DMS153 treated with DMSO at 0.1 percent for 48 hours (cell line): Measurements from ENCODE around the gene TAF5L.

Experiments used
- DNase-seq: peaks from one replicate; lab custom pipeline; 2025; ENCODE audit not compliant: unreplicated experiment; lab: John Stamatoyannopoulos, UW

TAF5L gene

DNA sequence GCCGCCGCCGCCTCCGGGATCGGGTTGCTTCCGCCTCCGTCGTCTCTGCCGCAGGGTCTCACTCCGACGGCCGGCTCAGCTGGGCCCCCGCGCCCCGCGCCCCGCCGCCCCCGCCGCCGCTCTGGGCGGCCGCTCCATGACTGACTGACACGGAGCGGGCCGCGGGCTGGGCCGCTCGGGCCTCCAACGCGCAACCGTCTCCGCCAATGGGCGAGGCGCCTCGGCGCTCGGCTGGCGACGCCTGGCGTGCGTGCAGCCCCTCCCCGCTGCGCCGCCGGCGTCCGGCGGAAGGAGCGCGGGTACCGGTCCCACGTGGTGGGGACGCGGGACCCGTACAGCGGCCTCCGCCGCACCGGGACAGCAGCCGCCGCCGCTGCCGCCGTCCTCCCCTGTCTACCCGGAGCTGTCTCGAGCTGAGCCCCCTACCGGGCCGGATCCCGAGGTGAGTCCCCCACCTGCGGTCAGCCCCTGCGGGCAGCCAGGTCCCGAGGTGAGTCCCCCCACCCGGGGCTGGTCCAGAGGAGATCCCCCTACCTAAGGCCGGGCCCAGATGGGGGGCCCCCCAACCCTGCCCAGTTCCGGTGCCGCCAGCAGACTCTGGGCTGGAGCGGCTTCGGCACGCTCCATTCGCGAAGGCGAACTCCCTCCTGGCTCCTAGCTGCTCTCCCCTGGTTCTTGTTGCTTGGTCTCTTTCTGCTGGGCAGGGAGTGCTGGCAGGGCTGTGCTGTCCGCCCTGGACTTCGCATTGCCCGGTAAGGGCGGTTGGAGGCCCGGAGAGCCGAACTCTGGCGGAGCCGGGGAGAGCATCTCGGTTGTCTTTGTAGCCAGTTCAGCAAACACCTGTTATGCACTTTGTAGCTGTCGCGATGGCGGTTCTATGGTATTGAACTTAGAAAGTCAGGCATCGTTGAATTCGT, at the start of gene TAF5L, which contains the start of gene URB2:
TSS of gene TAF5L (minus strand) at position 208 of the 917 bp plus-strand sequence. CDS start 11,640 bp downstream, outside the sequence.
TSS of gene URB2 (plus strand) at position 333 of the 917 bp plus-strand sequence. CDS start 1,387 bp downstream, outside the sequence.
- peak; percentile 73 for DNase-seq

DNA sequence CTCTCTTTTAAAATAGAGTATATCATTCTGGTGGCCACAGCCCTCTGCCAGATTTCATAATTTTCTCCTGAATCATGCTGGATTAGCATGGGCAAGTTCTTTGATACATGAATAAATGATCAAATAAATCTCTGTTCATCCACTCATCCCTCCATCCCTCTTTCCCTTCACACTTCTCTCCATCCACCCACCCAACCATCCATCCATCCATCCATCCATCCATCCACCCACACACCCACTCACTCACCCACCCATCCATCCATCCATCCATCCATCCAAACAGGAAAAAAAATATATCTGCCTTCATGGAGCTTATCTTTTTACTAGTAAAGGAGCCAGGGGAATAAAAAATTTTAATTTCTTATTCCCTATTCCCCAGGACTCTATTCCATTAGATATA, 49.5 kb upstream of the TAF5L start:
- no peak for DNase-seq

DNA sequence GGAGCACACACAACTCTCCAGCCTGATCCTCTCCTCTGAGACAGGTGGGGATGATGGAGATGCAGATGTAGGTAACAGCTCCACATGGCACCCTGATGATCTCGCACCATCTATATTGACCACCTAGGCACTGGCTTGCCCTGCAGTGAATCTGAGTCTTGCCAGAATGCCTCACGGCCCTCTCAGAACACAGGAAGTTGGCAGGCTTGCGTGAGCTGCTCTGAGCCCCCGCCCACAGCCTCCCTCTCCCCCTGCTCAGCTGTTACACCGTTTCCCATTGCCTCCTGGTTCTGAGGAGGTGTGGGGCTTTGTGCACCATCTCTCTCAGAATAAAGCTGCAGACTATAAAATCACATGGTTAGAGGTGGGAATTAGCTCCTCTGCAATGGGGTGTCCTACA, 48.1 kb upstream of the TAF5L start:
- DNase-seq = no peak

DNA sequence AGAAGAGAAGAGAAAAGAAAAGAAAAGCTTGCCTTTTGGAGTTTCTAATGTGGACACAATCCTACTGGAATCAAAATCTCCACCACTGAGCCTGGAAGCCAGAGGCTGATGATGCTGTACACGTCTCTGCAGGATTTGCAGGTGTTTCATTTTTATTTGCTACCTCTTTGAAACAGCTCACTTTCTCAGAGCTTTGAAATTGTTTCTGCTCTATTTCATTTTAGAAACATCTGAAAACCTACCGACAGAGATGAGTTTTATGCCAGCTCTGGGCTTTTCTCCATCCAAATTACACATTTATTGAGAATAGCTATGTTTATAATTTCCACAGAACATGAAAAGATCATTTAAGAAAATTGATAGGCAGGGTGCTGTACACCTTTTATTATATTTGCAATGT, 46.3 kb upstream of the TAF5L start:
- DNase-seq = no peak

DNA sequence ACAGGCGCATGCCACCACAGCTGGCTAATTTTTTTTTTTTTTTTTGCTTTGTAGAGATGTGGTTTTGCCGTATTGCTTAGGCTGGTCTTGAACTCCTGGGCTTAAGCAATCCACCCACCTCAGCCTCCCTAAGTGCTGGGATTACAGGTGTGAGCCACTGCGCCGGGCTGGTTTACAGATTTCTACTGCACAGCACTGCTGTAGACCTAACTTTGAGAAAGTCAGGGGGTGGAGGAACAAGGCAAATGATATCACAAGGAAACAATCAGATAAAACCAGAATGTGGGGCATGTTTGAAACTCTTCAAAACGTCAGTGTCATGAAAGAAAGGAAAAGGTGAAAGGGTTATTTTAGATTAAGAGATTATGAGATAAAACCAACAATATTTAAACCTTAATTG, 45.4 kb upstream of the TAF5L start:
- DNase-seq = no peak

DNA sequence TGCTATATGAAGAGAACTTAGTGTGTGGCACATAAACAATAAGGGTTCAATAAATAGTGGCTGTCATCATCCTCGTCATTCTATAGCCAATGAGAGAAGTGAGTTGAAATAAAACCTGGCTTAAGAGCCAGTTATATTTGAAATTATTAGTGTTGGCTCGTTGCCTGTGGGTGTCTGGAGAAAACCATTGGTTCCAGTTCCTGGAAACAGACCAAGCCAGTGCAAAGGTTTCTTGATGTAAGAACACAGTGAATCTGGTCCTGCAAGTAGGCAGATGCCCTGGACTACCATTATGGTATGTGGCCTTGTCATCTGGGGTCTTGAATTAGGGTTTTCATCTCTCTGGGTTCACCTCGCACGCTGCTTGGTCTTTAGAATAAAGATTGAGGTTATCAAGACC, 43.4 kb upstream of the TAF5L start:
- DNase-seq = no peak

DNA sequence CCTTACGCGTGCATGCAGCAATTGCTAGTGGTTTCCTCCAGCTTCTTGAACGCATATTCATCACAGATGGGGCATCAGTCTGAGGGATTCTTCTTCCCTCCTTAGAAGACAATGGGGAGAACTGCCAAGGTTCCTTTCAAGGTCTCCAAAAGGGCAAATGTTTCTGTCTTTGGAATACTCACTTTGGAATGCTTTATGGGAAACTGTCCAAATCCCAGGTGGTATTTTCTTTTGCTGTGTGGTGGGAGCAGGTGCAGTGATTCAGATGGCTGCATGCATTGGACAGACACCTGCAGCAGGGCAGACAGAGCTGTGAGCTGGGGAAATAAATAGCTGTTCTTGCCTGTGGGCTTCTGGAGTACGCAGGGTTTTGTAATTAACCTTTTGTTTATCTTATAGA, 40.7 kb upstream of the TAF5L start:
- DNase-seq = no peak

GRCh38 chr1:229665912-229666558, 40.1 kb upstream of the TAF5L start:
- DNase-seq = no peak

GRCh38 chr1:229664133-229664689, 38.3 kb upstream of the TAF5L start:
- DNase-seq = no peak

DNA sequence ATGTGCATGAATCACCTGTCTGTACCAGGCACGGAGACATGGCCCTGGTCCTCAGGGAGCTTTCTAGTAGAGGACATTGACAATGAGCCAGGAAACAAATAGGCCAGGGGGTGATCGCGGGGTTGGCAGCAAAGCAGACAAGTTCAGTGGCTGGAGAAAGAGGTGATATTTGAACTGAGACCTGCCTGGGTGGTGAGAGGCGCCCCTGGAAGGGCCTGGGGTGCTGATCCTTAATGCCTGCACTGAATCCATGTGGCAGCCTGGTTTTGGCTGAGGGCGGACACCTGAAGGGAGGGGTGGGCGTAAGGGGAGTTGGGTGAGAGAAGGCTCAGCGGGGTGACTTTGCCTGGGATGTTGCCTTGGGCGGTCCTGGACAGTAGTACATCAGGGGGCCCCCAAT, 36.0 kb upstream of the TAF5L start:
- no peak for DNase-seq

- peak; percentile 13 for DNase-seq
These were observed 35.3 kb upstream of the TAF5L start for GRCh38 chr1:229661022-229661877.

DNA sequence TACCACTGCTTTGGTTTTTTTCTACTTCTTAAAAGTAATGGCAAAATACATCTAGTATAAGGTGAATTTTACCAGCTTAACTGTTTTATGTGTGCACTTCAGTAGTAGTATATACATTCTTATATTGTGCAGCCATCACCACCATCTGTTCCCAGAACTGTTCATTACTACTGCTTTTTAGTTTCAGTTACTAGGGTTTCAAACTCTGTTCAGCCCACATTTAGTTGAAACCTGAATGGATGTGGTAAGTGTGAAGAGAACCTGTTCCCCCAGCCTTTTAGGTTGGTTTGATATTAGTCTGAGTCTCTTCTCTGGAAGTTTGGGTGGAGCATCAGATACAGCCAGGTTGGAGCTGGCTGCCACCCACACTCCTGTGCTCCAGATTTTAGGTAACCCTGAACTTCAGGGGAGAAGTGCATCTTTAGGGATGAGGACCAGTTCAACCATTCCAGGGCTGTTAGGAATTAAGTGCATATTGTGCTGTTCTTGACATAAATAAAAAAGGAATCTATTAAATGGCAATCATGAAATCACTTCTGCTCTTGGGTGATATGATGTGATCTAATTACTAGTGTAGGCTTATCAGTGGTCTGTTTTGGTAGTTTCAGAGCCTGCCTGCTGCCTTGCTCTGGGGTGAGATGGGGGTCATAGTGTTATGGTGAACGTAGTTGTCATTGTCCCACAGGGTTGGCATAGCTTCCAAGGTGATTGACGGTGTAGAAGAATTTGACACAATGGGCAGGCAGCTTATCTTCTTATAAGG, 32.3 kb upstream of the TAF5L start:
- no peak for DNase-seq

- DNase-seq = no peak
These were observed 29.9 kb upstream of the TAF5L start for GRCh38 chr1:229655781-229656180.

- no peak for DNase-seq
These were observed 27.5 kb upstream of the TAF5L start for GRCh38 chr1:229653420-229653819.

DNA sequence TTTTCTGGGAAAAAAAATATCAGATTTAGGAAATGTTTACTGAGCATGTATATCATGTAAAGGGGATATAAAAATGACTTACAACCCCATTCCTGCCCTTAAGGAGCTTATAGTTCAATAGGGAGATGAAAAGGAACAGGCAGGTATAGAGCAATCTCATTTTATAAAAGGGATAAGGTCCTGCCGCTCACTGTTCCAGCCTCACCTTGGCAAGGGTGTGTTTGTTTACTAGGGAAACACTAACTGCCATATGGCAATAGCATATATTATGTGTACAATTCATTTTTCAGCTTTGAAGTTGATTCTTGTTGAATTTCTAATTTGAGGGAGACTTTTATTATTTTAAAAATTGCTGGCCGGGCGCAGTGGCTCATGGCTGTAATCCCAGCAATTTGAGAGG, 25.6 kb upstream of the TAF5L start:
- DNase-seq = no peak

DNA sequence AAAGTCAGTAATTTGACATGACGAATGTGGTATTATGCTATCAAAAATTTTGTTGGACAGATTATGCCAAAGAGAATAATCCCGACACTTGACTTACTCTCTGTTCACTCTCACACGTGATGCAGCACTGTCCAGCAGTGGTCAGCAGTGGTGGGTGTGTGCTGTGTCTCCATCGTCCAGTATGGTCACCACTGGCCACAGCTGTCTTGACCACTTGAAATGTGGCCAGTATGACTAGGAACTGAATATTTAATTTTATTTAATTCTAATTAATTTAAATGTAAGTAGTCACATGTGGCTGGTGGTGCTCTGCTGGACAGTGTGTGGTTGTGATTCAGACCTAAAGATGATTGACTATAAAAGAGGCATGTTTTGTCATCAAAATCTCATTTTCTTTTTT, 24.1 kb upstream of the TAF5L start:
- DNase-seq = no peak

DNA sequence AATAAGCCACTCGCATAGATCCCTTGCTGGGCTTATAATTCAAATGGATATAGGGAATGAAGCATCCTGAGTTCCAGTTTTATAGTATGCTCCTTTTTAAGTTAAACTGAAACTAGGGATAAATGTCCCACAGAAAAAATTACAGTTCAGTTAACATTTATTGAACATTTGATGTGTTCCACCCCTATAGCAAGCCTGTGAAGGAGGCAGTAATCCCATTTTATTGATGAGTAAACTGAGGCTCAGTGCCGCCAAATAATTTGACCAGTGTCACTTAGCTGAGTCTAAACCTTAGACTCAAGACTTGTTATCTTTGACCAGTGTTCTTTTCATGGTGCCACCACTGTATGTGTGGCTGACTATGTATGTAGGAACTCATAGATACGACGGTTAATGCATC, 22.5 kb upstream of the TAF5L start:
- DNase-seq = no peak

DNA sequence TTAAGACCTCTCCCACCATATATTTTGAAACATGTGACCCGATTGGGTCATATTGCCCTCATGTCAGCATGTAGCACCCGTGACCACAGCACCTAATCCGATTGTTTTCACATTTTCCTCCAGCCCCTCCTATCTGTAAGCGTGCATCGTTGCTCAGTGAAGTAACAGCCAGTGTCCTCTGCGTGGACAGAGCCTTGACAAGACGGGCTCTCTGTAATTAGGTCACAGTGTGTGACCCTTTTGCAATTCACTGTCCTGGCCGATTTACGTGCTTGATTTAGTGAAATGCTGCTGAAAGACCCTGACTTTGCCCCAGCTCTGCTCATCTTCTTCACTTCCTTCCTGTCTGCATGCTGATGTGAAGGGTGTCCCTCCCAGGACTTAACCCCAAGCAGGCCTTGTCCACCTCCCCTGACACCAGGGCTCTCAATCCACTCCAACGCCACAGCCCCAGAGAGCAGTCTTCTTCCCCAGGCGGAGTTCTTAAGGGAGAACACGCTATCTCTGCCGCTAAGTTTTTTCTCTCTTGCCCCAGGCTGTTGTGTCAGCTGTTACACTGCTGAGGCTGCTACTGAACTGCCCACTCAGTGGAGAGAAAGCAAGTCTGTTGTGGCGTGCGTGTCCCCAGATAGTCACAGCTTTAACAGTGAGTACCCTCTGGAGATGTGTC, 19.5 kb upstream of the TAF5L start:
- no peak for DNase-seq

- DNase-seq = no peak
These were observed 18.2 kb upstream of the TAF5L start for GRCh38 chr1:229643996-229644745.
